Smooth muscle cell of the brain vasculature (primary cell): ENCODE results near the gene ASAP2.

Source experiments
- DNase-seq: peaks from one replicate; pipeline ENCODE4 v3.0.0-alpha.2; 2012; ENCODE audit warnings: low read depth, low spot score

Gene ASAP2

GRCh38 chr2:9317559-9317958, 110.9 kb downstream of the ASAP2 start:
- no peak for DNase-seq

DNA sequence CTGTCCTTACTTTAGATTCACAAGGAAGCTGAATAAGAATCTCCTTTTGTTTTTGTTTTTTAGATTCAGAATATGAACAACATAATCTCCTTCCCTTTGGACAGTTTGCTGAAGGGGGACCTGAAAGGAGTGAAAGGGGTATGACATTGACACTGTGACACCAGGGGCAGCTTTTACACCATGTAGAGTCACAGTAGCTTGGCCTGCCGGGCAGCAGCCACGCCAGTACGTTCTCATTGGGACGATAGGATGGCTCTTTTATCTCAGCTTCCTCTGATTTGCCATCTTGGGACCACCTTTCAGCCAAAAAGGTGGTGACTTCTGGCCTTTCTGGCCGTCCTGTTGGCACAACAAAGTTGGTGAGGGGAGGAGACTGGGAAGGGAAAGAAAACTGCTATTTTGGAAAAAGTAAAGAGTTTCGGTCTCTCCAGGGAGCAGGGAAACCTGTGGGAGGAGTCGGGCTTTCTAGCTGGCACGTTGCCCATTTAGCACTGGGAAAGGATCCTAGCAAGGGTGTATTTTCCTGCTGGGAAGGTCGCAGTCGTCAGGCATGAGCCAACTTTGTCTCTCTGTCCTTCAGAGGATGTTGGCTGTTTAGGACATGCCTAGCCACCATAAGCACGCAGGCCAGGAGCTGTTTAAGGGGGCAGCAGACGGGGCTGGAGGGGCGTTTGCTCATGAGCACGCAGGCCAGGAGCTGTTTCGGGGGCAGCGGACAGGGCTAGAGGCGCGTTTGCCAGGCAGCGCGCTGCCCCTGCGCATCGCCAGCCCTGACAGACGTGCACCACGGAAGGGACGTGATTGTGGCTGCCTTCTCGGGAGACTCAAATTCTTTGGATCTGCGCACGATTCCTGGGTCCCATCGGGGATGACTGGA, 112.1 kb downstream of the ASAP2 start:
- DNase-seq = no peak

DNA sequence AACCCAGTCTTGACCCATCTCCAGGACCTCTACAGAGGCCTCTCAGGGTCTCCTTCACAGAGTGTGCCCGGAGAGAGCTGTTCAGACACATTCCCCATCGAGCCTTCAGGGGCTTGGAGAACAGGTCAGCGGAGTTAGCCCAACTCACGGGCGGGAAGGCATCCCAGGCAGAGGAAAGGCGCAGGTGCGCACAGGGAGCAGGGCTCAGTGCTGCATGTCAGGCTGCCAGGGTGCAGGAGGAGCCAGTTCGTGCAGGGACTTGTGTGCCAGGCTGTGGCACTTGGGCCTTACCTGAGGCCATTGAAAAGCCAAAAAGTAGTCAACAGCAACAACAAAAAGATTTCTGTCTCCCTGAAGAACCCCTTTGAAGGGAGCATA, 112.7 kb downstream of the ASAP2 start:
- no peak for DNase-seq

- DNase-seq = no peak
These were observed 116.0 kb downstream of the ASAP2 start for GRCh38 chr2:9322576-9322975.

DNA sequence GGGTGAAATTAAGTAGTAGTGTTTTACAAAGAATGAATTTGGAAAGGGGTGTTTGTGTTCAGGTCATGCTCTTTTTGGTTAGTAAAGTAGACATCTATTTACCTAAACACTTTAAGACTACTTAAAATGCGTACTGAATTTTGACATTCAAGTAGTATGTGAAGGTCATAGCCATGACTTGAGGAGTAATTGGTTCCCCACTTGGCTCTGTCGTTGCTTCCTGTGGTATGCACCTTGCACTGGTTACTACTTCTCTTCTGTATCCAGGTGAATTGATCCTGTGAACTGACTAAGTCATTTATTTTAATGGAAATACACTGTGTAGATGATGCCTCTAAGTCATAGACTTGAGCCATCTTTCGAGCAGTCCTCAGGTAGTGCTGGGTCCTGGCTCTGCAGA, 118.8 kb downstream of the ASAP2 start:
- no peak for DNase-seq

- no peak for DNase-seq
These were observed 120.4 kb downstream of the ASAP2 start for GRCh38 chr2:9326975-9327374.

GRCh38 chr2:9327873-9328352, 121.3 kb downstream of the ASAP2 start:
- no peak for DNase-seq

DNA sequence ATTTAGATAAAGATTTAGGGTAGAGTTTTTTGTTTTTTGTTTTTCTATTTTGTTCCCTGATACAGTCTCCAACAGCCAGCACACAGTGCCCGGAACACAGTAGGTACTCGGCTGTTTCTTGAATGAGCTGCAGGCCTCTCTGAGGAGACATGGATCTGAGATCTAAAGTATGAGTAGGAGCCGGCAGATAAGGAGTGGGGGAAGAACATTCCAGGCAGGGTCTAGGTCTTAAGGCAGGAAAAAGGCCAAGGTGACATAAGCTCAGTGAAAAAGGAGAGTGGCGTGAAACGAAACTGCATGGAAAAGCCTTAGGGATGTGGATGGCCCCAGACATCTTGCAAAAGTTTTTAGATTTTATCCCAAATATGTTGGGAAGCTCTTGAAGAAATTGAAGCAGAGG, 122.3 kb downstream of the ASAP2 start:
- no peak for DNase-seq

DNA sequence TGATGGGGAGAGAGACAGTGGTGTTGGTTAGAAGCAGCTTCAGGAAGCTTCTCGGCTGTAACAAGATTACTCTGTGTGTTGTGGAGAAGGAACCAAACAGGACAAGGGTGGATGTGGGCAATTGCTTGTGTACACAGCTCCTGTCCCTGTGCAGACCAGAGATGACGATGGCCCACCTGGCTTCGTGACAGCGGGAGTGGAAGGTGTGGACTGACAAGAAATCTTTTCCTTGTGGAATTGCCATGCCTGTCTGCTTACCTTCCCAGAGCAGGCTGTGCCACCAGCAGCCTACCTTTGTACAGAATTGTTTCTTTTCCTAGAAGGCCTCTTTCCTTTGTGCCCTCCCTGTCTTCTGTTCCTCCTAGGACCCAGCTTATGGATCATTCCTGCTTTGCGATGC, 122.9 kb downstream of the ASAP2 start:
- no peak for DNase-seq

GRCh38 chr2:9330612-9331270, 124.1 kb downstream of the ASAP2 start:
- no peak for DNase-seq

DNA sequence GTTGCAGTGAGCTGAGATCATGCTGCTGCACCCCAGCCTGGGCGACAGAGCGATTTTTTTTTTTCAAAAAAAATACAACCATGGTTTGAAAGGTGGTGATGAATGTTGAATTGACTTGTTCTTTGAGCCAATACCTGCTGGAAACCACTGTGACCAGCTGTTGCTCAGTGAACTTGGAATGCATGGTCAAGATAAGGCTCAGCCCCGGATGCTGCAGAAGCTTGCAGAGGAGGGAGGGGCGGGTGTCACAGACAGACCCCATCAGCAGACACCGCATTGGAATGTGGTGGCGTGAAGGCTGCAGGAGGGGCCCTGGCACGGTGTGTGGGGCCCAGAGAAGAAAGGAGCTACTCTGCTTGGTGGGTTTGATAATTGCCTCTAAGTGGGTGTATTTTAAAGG, 125.1 kb downstream of the ASAP2 start:
- no peak for DNase-seq

DNA sequence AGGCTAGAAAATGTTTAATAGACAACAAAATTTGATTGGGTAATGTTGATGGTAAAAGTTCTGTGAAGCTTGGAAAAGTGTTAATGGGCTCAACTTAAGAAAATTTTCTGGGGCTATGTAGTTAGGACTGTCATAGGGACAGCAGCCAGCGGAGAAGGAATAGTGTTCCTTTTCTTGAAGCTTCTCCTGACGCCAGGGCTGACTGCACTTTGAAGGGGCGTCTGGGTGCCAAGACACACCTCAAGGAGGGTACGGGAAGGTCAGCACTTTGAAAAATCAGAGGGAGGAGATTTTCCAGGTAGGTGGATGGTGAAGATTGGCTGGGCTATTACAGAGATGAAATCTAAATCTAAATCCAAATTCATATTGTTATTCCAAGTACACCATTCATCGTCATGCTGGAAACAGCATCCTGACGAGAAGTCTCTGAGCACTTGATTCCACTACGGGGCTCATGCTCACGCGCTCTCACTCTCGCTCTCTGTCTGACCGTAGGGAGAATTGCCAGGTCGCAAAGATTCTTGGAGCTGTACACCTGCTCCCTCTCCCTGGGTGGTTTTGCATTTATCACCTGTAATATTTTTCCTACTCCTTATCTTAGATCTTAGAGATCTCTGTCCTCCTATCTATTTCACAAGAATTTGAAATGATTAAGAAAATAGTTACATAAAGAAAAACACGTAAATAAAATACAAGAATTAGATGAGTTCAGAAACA, 125.7 kb downstream of the ASAP2 start:
- no peak for DNase-seq

DNA sequence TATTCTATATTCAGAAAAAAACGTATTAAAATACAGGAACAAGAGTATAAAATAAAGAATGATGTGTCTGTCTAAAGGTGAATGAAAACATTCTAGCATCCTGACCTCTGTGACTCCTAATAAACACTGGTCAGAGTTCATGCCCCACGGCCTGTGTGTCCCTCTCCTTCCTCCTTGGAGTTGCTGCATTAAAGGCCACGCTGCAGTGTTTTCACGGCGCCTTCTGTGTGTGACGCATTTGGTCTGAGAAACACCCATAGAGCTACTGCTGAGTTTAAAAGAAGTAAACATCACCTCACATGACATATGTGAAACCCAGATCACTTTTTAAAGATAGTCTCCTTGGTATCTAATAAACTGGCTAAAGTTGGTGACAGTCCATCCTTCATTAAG, 126.2 kb downstream of the ASAP2 start:
- no peak for DNase-seq

GRCh38 chr2:9333591-9334171, 127.1 kb downstream of the ASAP2 start:
- DNase-seq = peak; percentile 67

- DNase-seq = no peak
These were observed 128.1 kb downstream of the ASAP2 start for GRCh38 chr2:9334761-9335160.

GRCh38 chr2:9335322-9335832, 128.8 kb downstream of the ASAP2 start:
- DNase-seq = no peak

GRCh38 chr2:9336241-9336575, 129.6 kb downstream of the ASAP2 start:
- DNase-seq = no peak

- peak; percentile 96 for DNase-seq
These were observed 130.1 kb downstream of the ASAP2 start for GRCh38 chr2:9336576-9337314.

DNA sequence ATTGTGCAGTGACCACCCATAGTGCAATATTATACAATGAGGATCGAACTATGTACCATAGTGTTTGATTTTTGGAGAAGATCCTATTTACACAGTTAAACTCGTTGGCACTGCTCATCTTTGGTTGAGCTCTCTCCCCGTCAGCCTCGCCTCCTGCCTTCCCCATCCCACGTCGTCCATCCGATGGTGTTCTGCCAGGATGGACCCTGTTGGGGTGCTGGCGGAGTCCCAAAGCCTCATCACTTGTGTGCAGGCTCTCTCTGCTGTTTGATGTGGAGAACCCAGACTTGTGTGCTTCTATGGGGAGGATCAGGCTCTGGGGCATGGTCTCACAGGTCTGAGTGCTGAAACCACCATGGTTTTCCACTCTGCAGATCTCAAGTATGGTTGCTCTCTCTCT, 131.3 kb downstream of the ASAP2 start:
- no peak for DNase-seq

GRCh38 chr2:9341337-9341887, 134.8 kb downstream of the ASAP2 start:
- no peak for DNase-seq

- DNase-seq = no peak
These were observed 136.0 kb downstream of the ASAP2 start for GRCh38 chr2:9342659-9343058.
